ENCODE data around the gene NFKB2.

- TF ChIP-seq EZH2 (IDR thresholded peaks at IDR 0.05; ENCODE audit: insufficient read depth, low read length) (no peak), CTCF (IDR thresholded peaks at IDR 0.05; ENCODE audit: insufficient read depth, low read depth, low read length) (no peak)
Measured at GRCh38 chr10:102423372-102423968, 28.0 kb downstream of the NFKB2 start.

Data from astrocyte (in vitro differentiated cells and primary cell).